Measurements from ENCODE around the gene RTP5.

DNA sequence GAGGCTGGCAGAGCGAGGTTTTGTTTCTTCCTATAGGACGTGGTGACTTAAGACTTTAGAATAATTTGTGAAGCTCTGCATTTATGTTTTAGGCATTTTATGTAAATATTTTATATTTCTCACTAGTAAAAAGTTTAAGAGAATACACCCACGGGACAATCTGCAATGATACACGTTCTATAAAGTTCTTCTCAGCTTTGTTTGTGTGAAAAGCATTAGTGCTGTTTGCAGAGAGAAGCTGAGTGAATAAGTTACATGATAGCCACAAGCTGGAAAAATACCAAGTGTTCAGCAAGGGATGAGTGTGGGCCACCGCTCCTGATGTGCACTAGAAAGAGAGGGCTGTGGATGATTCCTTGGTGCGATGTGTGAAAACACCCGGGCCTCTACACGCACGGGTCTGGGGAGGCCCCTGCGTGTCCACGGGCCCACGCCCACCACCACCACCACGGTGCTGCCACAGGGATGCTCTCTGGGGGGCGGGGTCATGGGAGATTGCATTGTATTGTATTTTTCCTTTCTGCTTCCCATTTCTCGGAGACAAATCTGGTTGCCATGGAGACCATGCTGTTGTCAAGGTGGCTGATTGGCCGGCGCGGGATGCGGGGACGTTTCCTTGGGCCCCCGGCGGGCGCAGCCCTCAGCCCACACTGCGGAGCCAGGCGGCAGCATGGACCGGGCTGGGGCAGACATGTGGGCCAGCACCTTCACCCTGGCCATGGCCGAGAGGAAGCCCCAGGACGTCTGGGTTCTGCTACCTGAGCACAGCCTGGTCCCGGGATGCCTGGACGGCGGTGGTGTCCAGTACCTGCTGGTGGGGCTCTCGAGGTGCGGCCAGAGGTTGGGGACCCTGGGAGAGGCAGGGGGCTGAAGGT is at the start of gene RTP5:
- TF ChIP-seq CTCF (IDR thresholded peaks at IDR 0.05; ENCODE audit: poor library complexity) (no peak), EZH2 (IDR thresholded peaks at IDR 0.05; ENCODE audit: borderline replicate concordance) (no peak), EZH2phosphoT487 (IDR thresholded peaks at IDR 0.05; ENCODE audit: low read depth, severe bottlenecking, unreplicated experiment) (no peak)
